Naive B cell (primary cell): ENCODE results near the gene CDK6. TPM values are rescaled to one million over a fixed set of nuclear protein-coding genes. Genes with fewer than 3 reads are reported as not detected.
A peak's percentile ranks its signal among the peaks of the same experiment; 100 is the strongest.

Source experiments
- ATAC-seq, 2 donors: fragments of 150-1000 bp; cut with Tn5 transposase; 2 replicates each; pipeline ENCODE4 v1.10.0; 2021; ENCODE audit warnings: low read depth in 2 of 2, mild to moderate bottlenecking in 2 of 2, moderate library complexity in 2 of 2
- DNase-seq: peaks from one replicate; pipeline ENCODE4 v3.0.0; 2022
- H3K27ac Mint-ChIP-seq, 6 donors: one replicate each; pipeline ENCODE4 v1.8.0; 2020 to 2022; ENCODE audit warnings: mild to moderate bottlenecking in 6 of 6, mixed read lengths in 6 of 6, moderate library complexity in 5 of 6, inconsistent platforms in 2 of 6
- H3K27me3 Mint-ChIP-seq, 3 donors: one replicate each; pipeline ENCODE4 v1.8.0; 2021 to 2022; ENCODE audit warnings: mixed read lengths in 3 of 3, mild to moderate bottlenecking in 1 of 3
- H3K36me3 Mint-ChIP-seq, 2 donors: one replicate each; pipeline ENCODE4 v1.8.0; 2020 to 2022; ENCODE audit warnings: mixed read lengths in 2 of 2, inconsistent platforms in 1 of 2, mild to moderate bottlenecking in 1 of 2
- H3K4me1 Mint-ChIP-seq, 3 donors: one replicate each; pipeline ENCODE4 v1.8.0; 2020 to 2022; ENCODE audit warnings: mixed read lengths in 3 of 3, inconsistent platforms in 1 of 3, mild to moderate bottlenecking in 1 of 3, moderate library complexity in 1 of 3
- H3K4me3 Mint-ChIP-seq, 8 donors: one replicate each; pipeline ENCODE4 v1.8.0; 2020 to 2022; ENCODE audit warnings: mild to moderate bottlenecking in 8 of 8, mixed read lengths in 8 of 8, moderate library complexity in 8 of 8, inconsistent platforms in 2 of 8
- H3K9me3 Mint-ChIP-seq, 7 donors: one replicate each; pipeline ENCODE4 v1.8.0; 2020 to 2022; ENCODE audit warnings: mixed read lengths in 7 of 7, mild to moderate bottlenecking in 5 of 7, inconsistent platforms in 2 of 7, moderate library complexity in 1 of 7
- polyA plus RNA-seq, 6 donors: library from polyadenylated mRNA; unstranded; fragments of 300-500 nt; fragmentation: Illumina TruSeq; gene quantifications; one replicate each; pipeline ENCODE4 v1.2.3, GENCODE V29; 2021; ENCODE audit warnings: low read depth in 6 of 6

Gene CDK6
- polyA plus RNA-seq, 6 donors from 2014 or later: 3.3 to 15.7 (median 9.6) TPM

DNA sequence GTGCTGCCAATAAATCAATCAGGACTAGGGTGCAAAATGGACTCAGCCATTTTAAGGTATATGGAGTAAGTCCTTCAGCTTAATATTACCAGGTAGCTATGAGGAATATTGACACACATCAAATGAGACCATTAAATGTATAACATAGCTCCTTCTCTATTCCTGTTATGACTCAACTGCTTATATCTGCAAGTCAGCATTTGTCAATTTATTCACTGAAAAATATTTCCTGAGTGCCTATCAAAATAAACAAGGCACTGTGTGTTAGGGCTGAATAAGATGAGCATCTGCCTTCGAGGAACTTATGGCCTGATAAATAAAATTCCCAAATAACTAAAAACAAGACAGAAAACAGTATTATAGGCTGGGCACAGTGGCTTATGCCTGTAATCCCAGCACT is 113.8 kb downstream of the CDK6 start:
- Mint-ChIP-seq H3K4me1 (peaks cover 18 to 28% (median 27%) of the 10 kb centered on the region in 3 donors), H3K36me3 (peaks cover 3 to 5% of the 10 kb centered on the region in 2 donors), H3K4me3 (no peak overlapping the region), H3K27ac (no peak overlapping the region), H3K27me3 (no peaks in the 10 kb centered on the region), H3K9me3 (no peaks in the 10 kb centered on the region)
- ATAC-seq (no peak), DNase-seq (no peak)

DNA sequence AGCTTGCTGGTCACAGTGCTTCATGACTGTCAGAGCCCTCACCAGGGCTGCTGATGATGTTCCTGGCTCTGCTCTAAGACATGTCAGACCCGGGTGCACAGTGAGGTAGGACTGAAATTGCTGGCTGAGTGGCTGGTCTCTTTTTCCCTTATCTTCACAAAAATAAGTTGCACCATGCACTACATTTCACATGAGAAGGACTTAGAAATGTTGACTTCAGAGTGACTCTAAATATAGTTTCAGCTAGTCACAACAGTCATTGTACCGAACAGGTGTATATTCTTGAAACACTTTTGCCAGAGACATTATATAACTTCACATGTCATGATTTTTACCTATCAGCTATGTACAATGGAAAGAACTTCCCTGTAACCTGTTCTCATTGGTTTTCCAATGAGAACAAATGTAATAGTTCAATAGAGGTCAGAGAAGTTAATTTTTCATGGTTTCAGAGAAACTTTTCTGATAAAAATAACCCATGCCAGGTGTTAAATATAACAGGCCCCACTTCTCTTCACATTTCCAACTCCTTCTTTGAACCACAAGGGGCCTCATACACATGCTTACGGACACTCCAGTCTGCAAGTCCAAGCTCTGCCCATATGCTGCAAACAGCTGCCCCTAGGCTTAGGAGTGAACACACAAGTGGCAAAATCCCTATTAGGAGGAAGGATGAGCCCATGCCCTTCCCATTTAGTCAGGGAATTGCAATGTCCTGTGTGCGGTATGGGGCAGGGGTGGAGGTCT is 115.6 kb downstream of the CDK6 start:
- no peaks in the 10 kb centered on the region for H3K27me3 Mint-ChIP-seq
- peaks cover 22 to 33% (median 32%) of the 10 kb centered on the region in 3 donors for H3K4me1 Mint-ChIP-seq
- peaks cover 3 to 5% of the 10 kb centered on the region in 2 donors for H3K36me3 Mint-ChIP-seq
- H3K9me3 Mint-ChIP-seq: peaks cover 0 to 1% (median 0%) of the 10 kb centered on the region in 7 donors
- peak overlapping the region in 3 of 8 donors; percentile 15 to 86 (median 51) for H3K4me3 Mint-ChIP-seq
- H3K27ac Mint-ChIP-seq: peak overlapping the region in 2 of 6 donors; percentile 42 to 85
- ATAC-seq (no peak), DNase-seq (no peak)

DNA sequence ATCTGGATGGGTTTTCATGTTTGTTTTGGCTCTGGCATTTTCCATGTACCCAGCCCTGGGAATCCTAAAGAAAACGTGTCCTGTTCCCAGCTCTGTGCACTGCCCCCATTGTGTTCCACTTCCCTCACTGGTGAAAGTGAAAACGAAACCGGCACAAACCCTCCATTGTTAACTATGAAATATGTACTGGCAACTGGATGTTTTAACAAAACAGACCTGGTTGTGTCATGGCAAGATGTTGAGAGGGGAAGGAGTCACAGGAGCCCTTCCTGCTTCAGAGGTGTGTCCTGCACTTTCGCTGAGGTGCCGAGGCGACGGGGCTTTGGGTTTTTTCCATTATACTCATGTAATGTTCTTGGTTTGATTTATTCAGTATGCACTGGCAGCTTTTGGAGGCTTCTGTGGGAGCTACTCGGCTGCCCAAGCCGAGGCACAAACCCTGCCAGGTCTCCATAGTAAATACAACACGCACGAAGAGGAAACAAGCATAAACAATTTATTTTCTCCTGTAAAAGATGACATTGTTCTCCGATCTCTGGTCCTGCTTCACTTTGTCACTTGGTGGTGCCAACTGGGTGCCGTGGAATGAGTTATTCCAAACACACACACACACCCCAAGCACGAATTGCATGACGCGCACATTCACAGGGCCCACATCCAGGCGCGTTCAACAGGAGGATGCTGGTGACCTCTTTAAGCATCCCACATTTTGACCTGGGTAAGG is 118.2 kb downstream of the CDK6 start:
- Mint-ChIP-seq H3K4me1 (peaks cover 26 to 33% (median 26%) of the 10 kb centered on the region in 3 donors), H3K27me3 (no peaks in the 10 kb centered on the region), H3K36me3 (no peaks in the 10 kb centered on the region), H3K27ac (peak overlapping the region; percentile 77 to 96 (median 95)), H3K9me3 (peaks cover 0 to 1% (median 0%) of the 10 kb centered on the region in 7 donors), H3K4me3 (peak overlapping the region; percentile 71 to 97 (median 96))
- ATAC-seq (peak; percentile 90 to 93), DNase-seq (peak; percentile 46)

DNA sequence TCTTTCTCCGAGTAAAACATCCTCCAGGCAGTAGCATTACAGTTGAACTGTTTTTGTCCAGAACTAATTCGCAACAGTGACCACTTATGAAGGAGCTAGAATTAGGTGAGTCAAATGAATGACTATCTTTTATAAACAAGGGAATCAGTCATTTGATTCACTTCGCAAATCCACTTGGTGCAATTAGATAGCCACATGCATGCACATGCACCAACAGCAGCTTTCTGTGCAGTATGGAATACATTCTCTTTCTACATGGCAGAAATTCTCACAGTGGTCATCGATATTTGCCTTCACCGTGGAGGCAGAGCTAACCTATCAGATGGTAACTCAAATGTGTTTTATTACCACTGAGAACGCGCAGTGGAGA is 118.8 kb downstream of the CDK6 start:
- H3K36me3 Mint-ChIP-seq: no peaks in the 10 kb centered on the region
- peak overlapping the region; percentile 71 to 97 (median 96) for H3K4me3 Mint-ChIP-seq
- ATAC-seq: peak in 1 of 2 donors; percentile 22
- no peaks in the 10 kb centered on the region for H3K27me3 Mint-ChIP-seq
- H3K4me1 Mint-ChIP-seq: peaks cover 26 to 35% (median 26%) of the 10 kb centered on the region in 3 donors
- H3K27ac Mint-ChIP-seq: peak overlapping the region in 4 of 6 donors; percentile 77 to 97 (median 96)
- no peak for DNase-seq
- H3K9me3 Mint-ChIP-seq: peaks cover 0 to 1% (median 0%) of the 10 kb centered on the region in 7 donors

DNA sequence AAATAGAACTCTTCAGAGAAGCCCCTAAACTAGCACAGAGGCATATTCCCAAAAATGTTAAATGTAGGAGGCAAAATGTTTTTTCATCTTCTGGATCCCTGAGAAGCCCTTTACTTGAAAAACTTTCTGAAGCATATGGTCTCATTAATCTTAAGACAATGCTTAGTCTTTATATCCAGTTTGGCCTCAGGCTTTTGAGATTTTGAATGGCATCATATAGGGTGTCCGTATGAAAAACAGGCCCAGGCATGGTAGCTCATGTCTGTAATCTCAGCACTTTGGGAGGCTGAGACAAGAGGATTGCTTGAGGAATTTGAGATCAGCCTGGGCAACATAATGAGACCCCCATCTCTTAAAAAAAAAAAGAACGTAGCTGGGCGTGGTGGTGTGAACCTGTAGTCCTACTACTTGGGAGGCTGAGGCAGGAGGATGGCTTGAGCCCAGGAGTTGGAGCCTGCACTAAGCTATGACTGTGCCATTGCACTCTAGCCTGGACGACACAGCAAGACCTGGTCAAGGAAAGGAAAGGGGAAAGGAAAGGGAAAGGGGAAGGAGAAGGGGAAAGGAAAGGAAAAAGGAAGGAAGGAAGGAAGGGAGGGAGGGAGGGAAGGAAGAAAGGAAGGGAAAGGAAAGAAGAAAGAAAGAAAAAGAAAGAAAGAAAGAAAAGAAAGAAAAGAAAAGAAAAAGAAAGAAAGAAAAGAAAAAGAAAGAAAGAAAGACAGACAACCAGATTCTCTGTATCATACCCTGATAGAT is 119.4 kb downstream of the CDK6 start:
- H3K4me3 Mint-ChIP-seq: peak overlapping the region; percentile 52 to 97 (median 86)
- H3K36me3 Mint-ChIP-seq: no peaks in the 10 kb centered on the region
- no peaks in the 10 kb centered on the region for H3K27me3 Mint-ChIP-seq
- H3K4me1 Mint-ChIP-seq: peaks cover 26 to 35% (median 26%) of the 10 kb centered on the region in 3 donors
- DNase-seq (no peak), ATAC-seq (no peak)
- peaks cover 0 to 1% (median 0%) of the 10 kb centered on the region in 7 donors for H3K9me3 Mint-ChIP-seq
- H3K27ac Mint-ChIP-seq: peak overlapping the region in 3 of 6 donors; percentile 61 to 97 (median 96)

DNA sequence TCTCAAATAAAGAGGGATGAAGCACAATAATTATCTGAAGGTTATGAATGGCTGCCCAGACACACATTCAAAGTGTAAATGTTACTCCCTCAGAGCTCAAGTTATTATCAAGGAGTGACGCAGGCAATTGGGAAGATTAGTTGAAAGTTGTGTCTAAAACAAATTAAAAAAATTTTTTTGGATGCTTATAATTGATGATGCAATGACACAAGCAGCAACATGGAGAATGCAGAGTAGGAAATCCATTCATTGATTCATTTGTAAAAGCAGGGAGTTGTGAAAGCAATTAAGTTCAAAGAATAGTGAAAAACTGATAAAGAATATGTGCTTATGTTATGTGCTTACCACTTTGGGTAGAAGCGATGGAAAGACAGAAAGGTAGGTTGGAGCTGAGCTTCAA is 120.4 kb downstream of the CDK6 start:
- no peak for ATAC-seq
- H3K4me1 Mint-ChIP-seq: peaks cover 22 to 33% (median 24%) of the 10 kb centered on the region in 3 donors
- H3K27ac Mint-ChIP-seq: no peak overlapping the region
- H3K36me3 Mint-ChIP-seq: no peaks in the 10 kb centered on the region
- peaks cover 0 to 1% (median 0%) of the 10 kb centered on the region in 7 donors for H3K9me3 Mint-ChIP-seq
- H3K4me3 Mint-ChIP-seq: peak overlapping the region in 2 of 8 donors; percentile 21 to 39
- DNase-seq: no peak
- H3K27me3 Mint-ChIP-seq: no peaks in the 10 kb centered on the region

DNA sequence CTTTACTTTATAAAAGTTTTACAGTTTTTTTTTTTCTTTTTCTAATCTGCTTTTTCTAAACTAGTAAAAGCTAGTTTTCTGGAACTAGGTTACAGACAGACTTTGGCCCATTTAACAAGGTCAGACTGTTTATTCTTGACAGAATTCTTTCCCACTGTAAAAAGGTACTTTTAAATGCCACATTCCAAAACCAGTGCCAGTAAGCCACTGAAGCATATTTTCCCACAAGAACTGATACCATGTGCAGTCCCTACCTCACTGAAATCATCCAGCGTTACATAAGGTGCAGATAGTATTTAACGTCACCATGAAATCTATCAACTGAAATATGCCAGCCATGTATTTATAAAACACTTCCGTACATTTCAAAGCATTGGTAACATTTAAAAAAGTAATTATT is 121.6 kb downstream of the CDK6 start:
- H3K36me3 Mint-ChIP-seq: no peaks in the 10 kb centered on the region
- H3K4me3 Mint-ChIP-seq: no peak overlapping the region
- peaks cover 0 to 1% (median 0%) of the 10 kb centered on the region in 7 donors for H3K9me3 Mint-ChIP-seq
- H3K27ac Mint-ChIP-seq: no peak overlapping the region
- peaks cover 22 to 27% (median 23%) of the 10 kb centered on the region in 3 donors for H3K4me1 Mint-ChIP-seq
- DNase-seq (no peak), ATAC-seq (no peak)
- no peaks in the 10 kb centered on the region for H3K27me3 Mint-ChIP-seq

DNA sequence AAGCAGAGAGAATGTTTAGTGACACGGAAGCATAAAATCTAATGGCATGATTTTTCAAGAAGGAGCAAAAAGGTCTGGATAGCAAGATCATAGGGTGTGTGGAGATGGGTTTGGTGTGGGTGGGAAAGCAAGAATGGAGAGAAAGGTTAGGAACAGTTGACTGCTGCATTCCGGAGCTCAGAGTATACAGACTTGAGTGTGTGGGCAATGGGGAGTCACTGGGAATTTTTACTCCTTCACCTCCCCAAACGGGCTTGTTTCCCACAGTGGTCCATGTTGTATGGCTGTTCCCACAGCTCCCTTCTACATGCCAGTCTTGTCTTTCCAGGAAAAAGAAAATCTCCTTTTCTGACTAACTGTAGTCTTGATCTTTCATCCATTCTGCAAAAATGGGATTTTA is 122.1 kb downstream of the CDK6 start:
- Mint-ChIP-seq H3K36me3 (no peaks in the 10 kb centered on the region), H3K4me1 (peaks cover 22 to 25% (median 23%) of the 10 kb centered on the region in 3 donors), H3K27me3 (no peaks in the 10 kb centered on the region), H3K27ac (peak overlapping the region in 1 of 6 donors; percentile 64), H3K9me3 (peaks cover 0 to 1% (median 0%) of the 10 kb centered on the region in 7 donors), H3K4me3 (no peak overlapping the region)
- ATAC-seq: no peak
- no peak for DNase-seq

DNA sequence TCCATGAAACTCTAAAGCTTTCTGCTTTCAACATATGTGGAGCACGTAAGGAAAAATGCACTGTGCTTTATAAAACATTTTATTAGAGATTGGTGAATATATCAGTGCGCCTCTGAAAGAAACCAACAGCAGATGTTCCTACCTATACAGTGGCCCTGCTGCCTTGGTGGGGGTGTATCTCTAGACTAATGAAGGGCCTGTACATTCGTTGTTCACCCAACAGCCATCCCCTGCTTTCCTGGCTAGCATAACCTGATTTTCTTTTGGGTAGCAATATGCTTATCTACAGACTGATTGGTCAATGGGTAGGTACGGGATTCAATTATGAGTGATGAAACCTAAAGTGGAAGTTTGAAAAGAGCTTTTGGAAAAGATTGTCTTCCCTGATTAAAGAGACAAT is 126.5 kb downstream of the CDK6 start:
- no peaks in the 10 kb centered on the region for H3K27me3 Mint-ChIP-seq
- H3K9me3 Mint-ChIP-seq: no peaks in the 10 kb centered on the region
- H3K36me3 Mint-ChIP-seq: peaks cover 4 to 6% of the 10 kb centered on the region in 2 donors
- no peak for DNase-seq
- H3K4me1 Mint-ChIP-seq: peaks cover 2 to 5% (median 4%) of the 10 kb centered on the region in 3 donors
- ATAC-seq: no peak
- H3K4me3 Mint-ChIP-seq: no peak overlapping the region
- peak overlapping the region in 1 of 6 donors; percentile 61 for H3K27ac Mint-ChIP-seq

DNA sequence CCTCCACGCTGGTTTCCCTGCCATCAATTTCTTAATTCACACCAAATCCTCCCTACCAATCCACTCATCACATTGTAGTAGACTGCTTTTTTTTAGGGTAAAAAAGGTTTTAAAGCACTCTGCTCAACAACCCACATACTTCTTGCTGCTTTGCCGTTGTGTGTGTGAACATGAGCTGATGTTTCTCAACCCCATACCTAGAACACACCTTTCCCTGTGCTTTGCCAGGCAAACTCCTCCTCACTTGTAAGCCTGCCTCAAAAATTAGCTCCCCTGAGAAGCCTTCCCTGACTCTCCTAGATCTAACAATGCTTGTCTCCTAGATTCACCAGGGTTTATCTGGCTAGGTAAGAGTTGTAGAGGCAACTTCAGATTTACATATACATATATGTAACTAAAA is 127.2 kb downstream of the CDK6 start:
- Mint-ChIP-seq H3K4me1 (peaks cover 2 to 4% (median 4%) of the 10 kb centered on the region in 3 donors), H3K36me3 (peaks cover 4 to 6% of the 10 kb centered on the region in 2 donors), H3K9me3 (no peaks in the 10 kb centered on the region), H3K4me3 (no peak overlapping the region), H3K27me3 (no peaks in the 10 kb centered on the region), H3K27ac (peak overlapping the region in 2 of 6 donors; percentile 3 to 54)
- DNase-seq (no peak), ATAC-seq (no peak)

DNA sequence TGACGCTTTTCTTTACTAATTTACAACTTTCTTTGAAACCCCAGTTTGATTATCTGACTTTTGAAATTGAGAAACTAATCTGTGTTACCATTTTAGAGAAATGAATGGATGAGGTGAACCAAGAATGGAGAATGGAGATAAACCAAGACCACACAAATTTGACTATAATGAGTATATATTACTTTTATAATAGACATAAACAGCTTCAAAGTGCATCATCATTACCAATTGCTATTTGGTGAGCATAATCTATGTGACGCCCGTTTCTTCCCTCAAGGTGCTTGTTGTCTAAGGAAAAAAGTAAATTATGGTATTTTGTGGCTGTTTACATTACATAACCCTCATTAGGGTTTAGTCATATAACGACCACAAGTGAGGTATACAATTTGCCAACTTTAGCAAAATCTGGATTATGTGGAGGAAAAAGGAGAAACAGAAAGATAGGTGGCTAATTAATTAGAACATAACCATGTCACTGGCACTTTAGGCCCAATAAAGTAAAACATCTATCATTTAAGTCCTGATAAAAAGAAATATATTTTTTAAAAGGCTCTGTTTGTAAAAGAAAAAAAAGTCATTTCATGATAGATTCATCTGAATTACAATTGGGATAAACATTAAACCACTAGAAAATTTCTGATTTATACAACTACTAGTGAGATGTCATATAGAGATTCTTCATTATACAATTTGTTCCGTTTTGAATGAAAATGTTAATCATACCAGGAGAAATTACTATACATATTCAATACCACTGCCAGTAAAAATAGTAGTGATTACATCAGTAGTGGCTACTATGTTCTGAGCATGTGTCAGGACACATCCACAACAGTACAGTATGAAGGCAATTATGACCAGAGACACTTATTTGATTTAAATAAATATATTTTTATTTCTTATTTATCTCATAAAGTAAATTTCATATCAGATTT is 128.0 kb downstream of the CDK6 start:
- ATAC-seq: no peak
- Mint-ChIP-seq H3K9me3 (no peaks in the 10 kb centered on the region), H3K4me1 (peaks cover 0 to 4% (median 2%) of the 10 kb centered on the region in 3 donors), H3K36me3 (peaks cover 4 to 6% of the 10 kb centered on the region in 2 donors), H3K4me3 (no peak overlapping the region), H3K27me3 (no peaks in the 10 kb centered on the region), H3K27ac (no peak overlapping the region)
- DNase-seq: no peak

DNA sequence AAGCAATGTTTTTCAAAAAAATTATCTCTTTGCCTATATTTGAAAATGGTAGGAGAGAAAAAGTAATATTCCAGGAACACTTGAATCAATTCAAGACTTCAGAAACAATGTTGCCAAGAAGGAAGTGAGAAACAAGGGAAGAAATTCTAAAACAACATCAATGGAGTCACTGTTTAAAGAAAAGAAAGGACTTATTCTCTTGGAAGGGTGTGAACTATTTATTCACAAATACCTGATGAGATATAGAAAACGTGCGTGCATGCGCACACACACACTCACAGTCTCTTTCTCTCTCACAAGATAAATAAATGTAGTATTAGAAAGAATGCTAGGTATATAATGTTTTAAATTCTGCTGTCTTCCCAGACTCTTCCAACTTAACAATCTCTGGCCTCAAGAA is 128.9 kb downstream of the CDK6 start:
- H3K4me3 Mint-ChIP-seq: no peak overlapping the region
- DNase-seq: no peak
- peaks cover 4 to 6% of the 10 kb centered on the region in 2 donors for H3K36me3 Mint-ChIP-seq
- peaks cover 0 to 4% (median 0%) of the 10 kb centered on the region in 3 donors for H3K4me1 Mint-ChIP-seq
- H3K9me3 Mint-ChIP-seq: no peaks in the 10 kb centered on the region
- no peaks in the 10 kb centered on the region for H3K27me3 Mint-ChIP-seq
- ATAC-seq: no peak
- no peak overlapping the region for H3K27ac Mint-ChIP-seq
